ENCODE data around the gene ELMOD1.
"Not testable (repeated sequence)": the region's sequence is repeated elsewhere in the genome, so short reads cannot be mapped to it uniquely, and the experiment has no call there.

DNA sequence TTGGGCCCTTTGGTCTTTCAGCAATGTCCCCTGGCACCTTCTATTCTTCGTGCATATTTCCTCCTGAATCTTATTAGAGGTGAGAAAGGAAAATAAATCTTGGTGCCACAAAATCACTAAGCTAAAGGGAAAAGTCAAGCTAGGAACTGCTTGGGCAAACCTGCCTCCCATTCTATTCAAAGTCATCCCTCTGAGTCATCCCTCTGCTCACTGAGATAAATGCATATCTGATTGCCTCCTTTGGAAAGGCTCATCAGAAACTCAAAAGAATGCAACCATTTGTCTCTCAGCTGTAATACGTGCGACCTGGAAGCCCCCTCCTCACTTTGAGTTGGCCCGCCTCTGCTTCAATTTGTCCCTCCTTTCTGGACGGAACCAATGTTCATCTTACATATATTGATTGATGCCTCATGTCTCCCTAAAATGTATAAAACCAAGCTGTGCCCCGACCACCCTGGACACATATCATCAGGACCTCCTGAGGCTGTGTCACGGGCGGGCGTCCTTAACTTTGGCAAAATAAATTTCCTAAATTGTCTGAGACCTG is 24.9 kb upstream of the ELMOD1 start:
- not testable (repeated sequence) for TF ChIP-seq CTCF (IDR thresholded peaks at IDR 0.05; ENCODE audit: low read depth, low read length, poor library complexity, severe bottlenecking); EZH2phosphoT487 (IDR thresholded peaks at IDR 0.05; ENCODE audit: borderline replicate concordance, low read length)

Data from DOHH2 (cell line).